ENCODE data around the gene LAMC2.

- no peak for TF ChIP-seq CTCF (conservative IDR thresholded peaks at IDR 0.05 in 1 of 2, IDR thresholded peaks at IDR 0.05 in 1 of 2; ENCODE audit: low read depth in 1 of 2, low read length in 2 of 2)
- no peak for TF ChIP-seq EZH2 (IDR thresholded peaks at IDR 0.05; ENCODE audit: low read length, missing control alignments)
Observed at GRCh38 chr1:183239793-183240525, 53.9 kb downstream of the LAMC2 start.
